Testis (tissue), 3 donors: Measurements from ENCODE around the gene TPM4. TPM values are rescaled to one million over a fixed set of nuclear protein-coding genes. Genes with fewer than 3 reads are reported as not detected.

Source experiments
- DNase-seq: peaks from one replicate; pipeline ENCODE4 v3.0.0-alpha.2; 2019
- H3K27ac ChIP-seq, 2 donors: fragments of 200-600 bp; sonication (generic); one replicate each; pipeline ENCODE4 v1.5.1; 2019
- H3K27me3 ChIP-seq: fragments of 200-600 bp; sonication (generic); one replicate; pipeline ENCODE4 v1.5.1; 2019
- H3K36me3 ChIP-seq: fragments of 200-600 bp; sonication (generic); one replicate; pipeline ENCODE4 v1.5.1; 2017; ENCODE audit warnings: low read depth; ENCODE audit errors: missing control alignments
- H3K4me1 ChIP-seq: fragments of 200-600 bp; sonication (generic); one replicate; pipeline ENCODE4 v1.5.1; 2019
- H3K4me3 ChIP-seq, 2 donors: fragments of 200-600 bp; sonication (generic); one replicate each; pipeline ENCODE4 v1.5.1; 2017 to 2019
- H3K9me3 ChIP-seq: fragments of 200-600 bp; sonication (generic); one replicate; pipeline ENCODE4 v1.5.1; 2017
- CTCF ChIP-seq, 3 experiments: fragments of 450-650 bp in 2 of 3; fragments of 200-600 bp in 1 of 3; sonication (generic) in 1 of 3; IDR thresholded peaks; one replicate each; pipeline ENCODE4 v1.5.1; 2016 to 2019; ENCODE audit warnings: antibody characterized with exemption in 3 of 3, mild to moderate bottlenecking in 2 of 3, moderate library complexity in 1 of 3
- POLR2A ChIP-seq: fragments of 450-650 bp; IDR thresholded peaks from one replicate; pipeline ENCODE4 v1.6.1; 2017; ENCODE audit warnings: antibody characterized with exemption, mild to moderate bottlenecking, moderate library complexity
- WGBS, 2 donors: methylation state at CpG; one replicate each; pipeline ENCODE4 v1.1.5; 2018; 5-methylcytosine and 5-hydroxymethylcytosine counted together
- intact Hi-C: fragments of 100-400 bp; cut with DNase I; formaldehyde crosslinking; loops from one replicate; pipeline ENCODE4 v1.15.1; 2023; ENCODE audit warnings: low total_unique reads
- polyA plus RNA-seq: library from polyadenylated mRNA; stranded (reverse); fragments of 350-450 nt; fragmentation: Illumina TruSeq; extraction: RNeasy Lipid Tissue Mini Kit (QIAGEN cat#74804); gene quantifications from one replicate; pipeline ENCODE4 v1.2.3, GENCODE V29; 2014; ENCODE audit warnings: low read depth, low replicate concordance; ENCODE audit not compliant: insufficient read depth
- total RNA-seq, 2 donors: library from RNA; depleted of rRNA; stranded (reverse); fragments of >200 nt; gene quantifications; one replicate each; pipeline ENCODE4 v1.2.3, GENCODE V29; 2016

TPM4 gene
- total and polyA plus RNA-seq, 3 donors from 2014 or later = 212 to 271 (median 227) TPM

- TF ChIP-seq CTCF (IDR thresholded peaks at IDR 0.05) = no peak
- no peak for TF ChIP-seq POLR2A
- no peak for DNase-seq
- WGBS, 2 donors = 72 to 77% methylated on average over 8 to 9 of the region's 9 CpGs
- Histone ChIP-seq H3K9me3 (no peaks in the 10 kb centered on the region), H3K36me3 (no peaks in the 10 kb centered on the region), H3K27ac (peak overlapping the region; percentile 79 to 100), H3K27me3 (no peaks in the 10 kb centered on the region), H3K4me3 (no peak overlapping the region), H3K4me1 (peaks cover 35% of the 10 kb centered on the region)
- intact Hi-C loops = no loop called here
Observed at GRCh38 chr19:16071072-16071691, 5.1 kb upstream of the TPM4 start.

GRCh38 chr19:16073481-16073880 lies 2.8 kb upstream of the TPM4 start:
- Histone ChIP-seq H3K9me3 (no peaks in the 10 kb centered on the region), H3K27me3 (no peaks in the 10 kb centered on the region), H3K36me3 (no peaks in the 10 kb centered on the region), H3K4me3 (no peak overlapping the region), H3K27ac (peak overlapping the region; percentile 79 to 100), H3K4me1 (peaks cover 34% of the 10 kb centered on the region)
- TF ChIP-seq POLR2A (no peak), CTCF (IDR thresholded peaks at IDR 0.05) (no peak)
- intact Hi-C loops = no loop called here
- no peak for DNase-seq
- 58 to 70% methylated on average over 7 of the region's 7 CpGs for WGBS, 2 donors

GRCh38 chr19:16073988-16074387 lies 2.3 kb upstream of the TPM4 start:
- Histone ChIP-seq H3K4me3 (no peak overlapping the region), H3K9me3 (no peaks in the 10 kb centered on the region), H3K36me3 (no peaks in the 10 kb centered on the region), H3K27ac (peak overlapping the region; percentile 12 to 100), H3K27me3 (no peaks in the 10 kb centered on the region), H3K4me1 (peaks cover 34% of the 10 kb centered on the region)
- no peak for DNase-seq
- intact Hi-C loops = no loop called here
- TF ChIP-seq POLR2A = no peak
- TF ChIP-seq CTCF (IDR thresholded peaks at IDR 0.05) = no peak
- WGBS, 2 donors = 43 to 61% methylated on average over 3 of the region's 3 CpGs

- Histone ChIP-seq H3K36me3 (no peaks in the 10 kb centered on the region), H3K27ac (peak overlapping the region; percentile 100), H3K27me3 (no peaks in the 10 kb centered on the region), H3K4me1 (peaks cover 41% of the 10 kb centered on the region), H3K4me3 (no peak overlapping the region), H3K9me3 (no peaks in the 10 kb centered on the region)
- TF ChIP-seq POLR2A (no peak), CTCF (IDR thresholded peaks at IDR 0.05) (no peak)
- intact Hi-C loops = no loop called here
- 90 to 91% methylated on average over 10 of the region's 10 CpGs for WGBS, 2 donors
- DNase-seq = no peak
Observed at GRCh38 chr19:16074488-16075365, 1.6 kb upstream of the TPM4 start.
